GM13976 (cell line): ENCODE measurements around the gene ILF2.

Experiments
- DNase-seq: peaks from one replicate; pipeline ENCODE4 v3.0.0; 2012; ENCODE audit warnings: low spot score
- CTCF ChIP-seq: IDR thresholded peaks from 2 replicates; pipeline ENCODE4 v1.5.1; 2012; ENCODE audit warnings: borderline replicate concordance, mild to moderate bottlenecking; ENCODE audit not compliant: insufficient read depth; ENCODE audit errors: extremely low read depth, missing control alignments, control extremely low read depth
- in situ Hi-C: fragments of 300-500 bp; cut with MboI; formaldehyde crosslinking; loops from one replicate; pipeline ENCODE4 v1.12.0; 2022; ENCODE audit warnings: low sequenced_read_pairs, mixed read lengths, inconsistent platforms; ENCODE audit not compliant: unreplicated experiment

Gene ILF2

GRCh38 chr1:153633754-153634665, 36.8 kb downstream of the ILF2 start, which contains the start of gene CHTOP:
Gene CHTOP, plus strand, starts transcription at chr1:153634066. Its CDS starts 2,523 bp downstream, at chr1:153636589.
- peak; percentile 99 for DNase-seq
- TF ChIP-seq CTCF: no peak
- in situ Hi-C loops: no loop called here

GRCh38 chr1:153633161-153633753, 37.5 kb downstream of the ILF2 start:
- in situ Hi-C loops: no loop called here
- no peak for TF ChIP-seq CTCF
- DNase-seq: peak; percentile 25

- in situ Hi-C loops: no loop called here
- TF ChIP-seq CTCF: no peak
- DNase-seq: no peak
These were observed 39.5 kb downstream of the ILF2 start for GRCh38 chr1:153631047-153632022.

GRCh38 chr1:153630384-153630783, 40.4 kb downstream of the ILF2 start:
- no peak for DNase-seq
- in situ Hi-C loops: no loop called here
- TF ChIP-seq CTCF: no peak

GRCh38 chr1:153629971-153630370, 40.8 kb downstream of the ILF2 start:
- no peak for DNase-seq
- TF ChIP-seq CTCF: no peak
- in situ Hi-C loops: no loop called here

- TF ChIP-seq CTCF: no peak
- in situ Hi-C loops: no loop called here
- no peak for DNase-seq
These were observed 41.5 kb downstream of the ILF2 start for GRCh38 chr1:153629343-153629665.
